B cell (primary cell): ENCODE results near the gene SUGP1. TPM values are rescaled to one million over a fixed set of nuclear protein-coding genes. Genes with fewer than 3 reads are reported as not detected.

Experiments used
- ATAC-seq: fragments of 200-7000 bp; cut with Tn5 transposase; one replicate; pipeline ENCODE4 v1.10.0; 2021; ENCODE audit warnings: low read depth, mild to moderate bottlenecking, moderate number of reproducible peaks, moderate library complexity
- CTCF ChIA-PET: fragments of 350-600 bp; sonication (Branson Sonifier 250); formaldehyde crosslinking; loops from one replicate; lab custom pipeline; 2021; ENCODE audit warnings: antibody characterized with exemption, inconsistent platforms; lab: Charles Lee
- POLR2A ChIA-PET: fragments of 350-600 bp; sonication (Branson Sonifier 250); formaldehyde crosslinking; loops from one replicate; lab custom pipeline; 2021; ENCODE audit warnings: antibody characterized with exemption; lab: Charles Lee
- DNase-seq: peaks from one replicate; pipeline ENCODE4 v3.0.0; 2013
- H2AFZ ChIP-seq: 2 replicates; pipeline ENCODE4 v1.6.1; 2012; ENCODE audit warnings: mild to moderate bottlenecking, low read depth, low read length; ENCODE audit not compliant: insufficient read depth, poor library complexity, severe bottlenecking
- H3K27ac ChIP-seq, 2 donors: 1 replicate in 1 of 2; 2 replicates in 1 of 2; pipeline ENCODE4 v1.5.1; 2012 to 2013; ENCODE audit warnings: low read length in 2 of 2, mild to moderate bottlenecking in 2 of 2, moderate library complexity in 1 of 2
- H3K27me3 ChIP-seq, 4 experiments: fragments of 200-600 bp in 1 of 4; sonication (generic) in 1 of 4; replicated peaks in 1 of 4; 1 replicate in 2 of 4; 2 replicates in 2 of 4; pipeline versions ENCODE4 v1.6.1 to v1.7.0; 2013 to 2016; ENCODE audit warnings: low read length in 3 of 4, mild to moderate bottlenecking in 2 of 4, mixed read lengths in 1 of 4, moderate library complexity in 1 of 4; ENCODE audit not compliant: insufficient read depth in 4 of 4, control insufficient read depth in 3 of 4; ENCODE audit errors: control extremely low read depth in 1 of 4
- H3K36me3 ChIP-seq, 2 experiments: replicated peaks in 1 of 2; 1 replicate in 1 of 2; 2 replicates in 1 of 2; pipeline versions ENCODE4 v1.6.1 to v1.7.1; 2013; ENCODE audit warnings: low read length in 1 of 2; ENCODE audit not compliant: insufficient read depth in 2 of 2, control insufficient read depth in 1 of 2; ENCODE audit errors: control extremely low read depth in 1 of 2, extremely low read depth in 1 of 2
- H3K4me1 ChIP-seq, 2 donors: fragments of 200-600 bp in 1 of 2; sonication (generic) in 1 of 2; 1 replicate in 1 of 2; 2 replicates in 1 of 2; pipeline versions ENCODE4 v1.5.1 to v1.6.1; 2013 to 2017; ENCODE audit warnings: low read length in 2 of 2; ENCODE audit not compliant: control insufficient read depth in 2 of 2, insufficient read depth in 2 of 2
- H3K4me2 ChIP-seq: replicated peaks from 2 replicates; pipeline ENCODE3; 2012; ENCODE audit warnings: mild to moderate bottlenecking, low read depth, low read length; ENCODE audit not compliant: poor library complexity, severe bottlenecking
- H3K4me3 ChIP-seq, 5 experiments: fragments of 200-600 bp in 1 of 5; sonication (generic) in 1 of 5; 1 replicate in 3 of 5; 2 replicates in 2 of 5; pipeline versions ENCODE4 v1.5.1 to v1.7.0; 2011 to 2016; ENCODE audit warnings: low read length in 4 of 5, mild to moderate bottlenecking in 4 of 5, low read depth in 2 of 5, control low read depth in 1 of 5, moderate library complexity in 1 of 5; ENCODE audit not compliant: insufficient read depth in 1 of 5; ENCODE audit errors: control extremely low read depth in 1 of 5, extremely low read depth in 1 of 5
- H3K79me2 ChIP-seq: fragments of 200-600 bp; sonication (generic); one replicate; pipeline ENCODE4 v1.6.0; 2016; ENCODE audit warnings: low read length; ENCODE audit not compliant: control insufficient read depth, insufficient read depth
- H3K9ac ChIP-seq: fragments of 200-600 bp; sonication (generic); 2 replicates; pipeline ENCODE4 v1.6.1; 2017; ENCODE audit warnings: mild to moderate bottlenecking, low read length, moderate library complexity
- H3K9me3 ChIP-seq, 3 donors: one replicate each; pipeline versions ENCODE4 v1.6.1 to v1.7.1; 2013; ENCODE audit warnings: low read length in 2 of 3; ENCODE audit not compliant: control insufficient read depth in 2 of 3, insufficient read depth in 1 of 3; ENCODE audit errors: control extremely low read depth in 1 of 3
- H4K20me1 ChIP-seq: 2 replicates; pipeline ENCODE4 v1.6.0; 2012; ENCODE audit warnings: mild to moderate bottlenecking, low read length; ENCODE audit not compliant: insufficient read depth, control insufficient read depth, poor library complexity, severe bottlenecking
- H3K27ac Mint-ChIP-seq: one replicate; pipeline ENCODE4 v1.8.0; 2021; ENCODE audit warnings: mixed read lengths
- H3K27me3 Mint-ChIP-seq: one replicate; pipeline ENCODE4 v1.8.0; 2021; ENCODE audit warnings: mixed read lengths
- H3K4me1 Mint-ChIP-seq: one replicate; pipeline ENCODE4 v1.8.0; 2021; ENCODE audit warnings: mixed read lengths
- H3K4me3 Mint-ChIP-seq: one replicate; pipeline ENCODE4 v1.8.0; 2021; ENCODE audit warnings: mixed read lengths
- H3K9me3 Mint-ChIP-seq: one replicate; pipeline ENCODE4 v1.8.0; 2022; ENCODE audit warnings: mixed read lengths; ENCODE audit not compliant: insufficient read depth
- EZH2 ChIP-seq: IDR thresholded peaks from 2 replicates; pipeline ENCODE4 v1.6.1; 2012; ENCODE audit warnings: borderline replicate concordance, low read depth, mild to moderate bottlenecking, moderate library complexity, low read length; ENCODE audit not compliant: insufficient read depth, poor library complexity, severe bottlenecking
- WGBS: methylation state at CpG from one replicate; pipeline ENCODE4 v1.1.5; 2013; ENCODE audit warnings: missing lambda C conversion rate; ENCODE audit not compliant: insufficient coverage; 5-methylcytosine and 5-hydroxymethylcytosine counted together
- intact Hi-C: fragments of 100-400 bp; cut with micrococcal nuclease; formaldehyde crosslinking; loops from one replicate; pipeline ENCODE4 v1.10.0; 2022
- polyA plus RNA-seq: library from polyadenylated mRNA; depleted of rRNA; stranded (reverse); fragments of >200 nt; gene quantifications from 2 replicates; pipeline ENCODE4 v1.2.3, GENCODE V29; 2012
- total RNA-seq, 2 donors: library from RNA; stranded (reverse); fragments of 120-200 nt in 1 of 2; gene quantifications; 1 replicate in 1 of 2; 2 replicates in 1 of 2; pipeline versions ENCODE4 v1.2.3 to v1.2.4, GENCODE V29; 2013 to 2022
- TF ChIP-seq, protein P1 (sequence below): fragments of 200-600 bp; IDR thresholded peaks from one replicate; pipeline ENCODE4 v1.8.0; 2022; ENCODE audit warnings: antibody characterized with exemption, mild to moderate bottlenecking

The SUGP1 gene
- total and polyA plus RNA-seq, 2 donors (not counting 1 experiment from before 2014, with no cell fraction given), result 61.3 to 86.9 TPM

GRCh38 chr19:19347401-19348110, 27.2 kb upstream of the SUGP1 start:
- no peak overlapping the region for H3K4me2 ChIP-seq
- H3K4me3 ChIP-seq, result no peak overlapping the region
- H3K4me3 Mint-ChIP-seq, result no peak overlapping the region
- peaks cover 0 to 88% of the 10 kb centered on the region in 2 experiments for H3K36me3 ChIP-seq
- H3K27ac Mint-ChIP-seq, result no peak overlapping the region
- intact Hi-C loops, result no loop called here
- H3K9me3 Mint-ChIP-seq, result no peaks in the 10 kb centered on the region
- H3K9me3 ChIP-seq, result no peaks in the 10 kb centered on the region
- H2AFZ ChIP-seq, result no peak overlapping the region
- ATAC-seq (no peak), DNase-seq (no peak)
- H3K4me1 ChIP-seq, result no peaks in the 10 kb centered on the region
- WGBS, result 90% methylated on average over 10 of the region's 10 CpGs
- H3K27ac ChIP-seq, result no peak overlapping the region
- ChIA-PET POLR2A (no interaction called here), CTCF (interaction anchor here (1.8 kb wide), 1 partner anchor 17 kb away, joined by 4 read pairs; no protein-coding TSS in a partner anchor)
- H3K27me3 Mint-ChIP-seq, result no peaks in the 10 kb centered on the region
- no peak for TF ChIP-seq EZH2
- TF ChIP-seq, protein P1, sequence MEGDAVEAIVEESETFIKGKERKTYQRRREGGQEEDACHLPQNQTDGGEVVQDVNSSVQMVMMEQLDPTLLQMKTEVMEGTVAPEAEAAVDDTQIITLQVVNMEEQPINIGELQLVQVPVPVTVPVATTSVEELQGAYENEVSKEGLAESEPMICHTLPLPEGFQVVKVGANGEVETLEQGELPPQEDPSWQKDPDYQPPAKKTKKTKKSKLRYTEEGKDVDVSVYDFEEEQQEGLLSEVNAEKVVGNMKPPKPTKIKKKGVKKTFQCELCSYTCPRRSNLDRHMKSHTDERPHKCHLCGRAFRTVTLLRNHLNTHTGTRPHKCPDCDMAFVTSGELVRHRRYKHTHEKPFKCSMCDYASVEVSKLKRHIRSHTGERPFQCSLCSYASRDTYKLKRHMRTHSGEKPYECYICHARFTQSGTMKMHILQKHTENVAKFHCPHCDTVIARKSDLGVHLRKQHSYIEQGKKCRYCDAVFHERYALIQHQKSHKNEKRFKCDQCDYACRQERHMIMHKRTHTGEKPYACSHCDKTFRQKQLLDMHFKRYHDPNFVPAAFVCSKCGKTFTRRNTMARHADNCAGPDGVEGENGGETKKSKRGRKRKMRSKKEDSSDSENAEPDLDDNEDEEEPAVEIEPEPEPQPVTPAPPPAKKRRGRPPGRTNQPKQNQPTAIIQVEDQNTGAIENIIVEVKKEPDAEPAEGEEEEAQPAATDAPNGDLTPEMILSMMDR, result no peak
- H3K4me1 Mint-ChIP-seq, result no peaks in the 10 kb centered on the region
- H3K79me2 ChIP-seq, result peaks cover 7% of the 10 kb centered on the region
- H3K9ac ChIP-seq, result no peak overlapping the region
- H3K27me3 ChIP-seq, result no peaks in the 10 kb centered on the region
- no peaks in the 10 kb centered on the region for H4K20me1 ChIP-seq

GRCh38 chr19:19345970-19346369, 25.7 kb upstream of the SUGP1 start:
- ChIA-PET CTCF (interaction anchor here (1.8 kb wide), 1 partner anchor 18 kb away, joined by 4 read pairs; no protein-coding TSS in a partner anchor), POLR2A (no interaction called here)
- Histone ChIP-seq H3K9ac (no peak overlapping the region), H3K36me3 (peaks cover 0 to 88% of the 10 kb centered on the region in 2 experiments), H3K9me3 (no peaks in the 10 kb centered on the region), H3K4me1 (no peaks in the 10 kb centered on the region), H3K4me3 (no peak overlapping the region), H3K27me3 (no peaks in the 10 kb centered on the region), H3K79me2 (peaks cover 7% of the 10 kb centered on the region), H3K27ac (no peak overlapping the region), H3K4me2 (no peak overlapping the region), H4K20me1 (no peaks in the 10 kb centered on the region), H2AFZ (no peak overlapping the region)
- Mint-ChIP-seq H3K27me3 (no peaks in the 10 kb centered on the region), H3K4me1 (no peaks in the 10 kb centered on the region), H3K4me3 (no peak overlapping the region), H3K9me3 (no peaks in the 10 kb centered on the region), H3K27ac (no peak overlapping the region)
- TF ChIP-seq, protein P1, result no peak
- no peak for TF ChIP-seq EZH2
- DNase-seq (no peak), ATAC-seq (no peak)
- intact Hi-C loops, result no loop called here
- WGBS, result over 99% methylated on average over 11 of the region's 11 CpGs
